Large intestine (tissue), 3 donors: ENCODE data around the gene CTCFL. TPM values are rescaled to one million over a fixed set of nuclear protein-coding genes. Genes with fewer than 3 reads are reported as not detected.

Source experiments
- DNase-seq, 2 donors: peaks; one replicate each; pipeline versions ENCODE4 v3.0.0 to v3.0.0-alpha.2; 2013
- H3K27ac ChIP-seq: one replicate; pipeline ENCODE4 v1.5.1; 2013; ENCODE audit warnings: low read length
- H3K27me3 ChIP-seq: 2 replicates; pipeline ENCODE4 v1.6.1; 2013; ENCODE audit warnings: low read length; ENCODE audit not compliant: control insufficient read depth, insufficient read depth
- H3K36me3 ChIP-seq: 2 replicates; pipeline ENCODE4 v1.6.1; 2013; ENCODE audit warnings: low read length; ENCODE audit not compliant: control insufficient read depth, insufficient read depth
- H3K4me1 ChIP-seq: one replicate; pipeline ENCODE4 v1.6.1; 2013; ENCODE audit warnings: low read length; ENCODE audit not compliant: control insufficient read depth, insufficient read depth
- H3K4me3 ChIP-seq: one replicate; pipeline ENCODE4 v1.5.1; 2013; ENCODE audit warnings: low read length
- H3K9me3 ChIP-seq: one replicate; pipeline ENCODE4 v1.6.1; 2013; ENCODE audit warnings: mild to moderate bottlenecking, low read depth, low read length, moderate library complexity; ENCODE audit not compliant: control insufficient read depth
- WGBS: methylation state at CpG from one replicate; pipeline ENCODE4 v1.1.5; 2013; ENCODE audit warnings: low lambda C conversion rate; ENCODE audit not compliant: insufficient coverage; 5-methylcytosine and 5-hydroxymethylcytosine counted together
- polyA plus RNA-seq: library from polyadenylated mRNA; unstranded; fragments of 120-200 nt; gene quantifications from one replicate; pipeline ENCODE4 v1.2.1, GENCODE V29; 2013

CTCFL gene
- polyA plus RNA-seq, 1 donor: 0.03 TPM

DNA sequence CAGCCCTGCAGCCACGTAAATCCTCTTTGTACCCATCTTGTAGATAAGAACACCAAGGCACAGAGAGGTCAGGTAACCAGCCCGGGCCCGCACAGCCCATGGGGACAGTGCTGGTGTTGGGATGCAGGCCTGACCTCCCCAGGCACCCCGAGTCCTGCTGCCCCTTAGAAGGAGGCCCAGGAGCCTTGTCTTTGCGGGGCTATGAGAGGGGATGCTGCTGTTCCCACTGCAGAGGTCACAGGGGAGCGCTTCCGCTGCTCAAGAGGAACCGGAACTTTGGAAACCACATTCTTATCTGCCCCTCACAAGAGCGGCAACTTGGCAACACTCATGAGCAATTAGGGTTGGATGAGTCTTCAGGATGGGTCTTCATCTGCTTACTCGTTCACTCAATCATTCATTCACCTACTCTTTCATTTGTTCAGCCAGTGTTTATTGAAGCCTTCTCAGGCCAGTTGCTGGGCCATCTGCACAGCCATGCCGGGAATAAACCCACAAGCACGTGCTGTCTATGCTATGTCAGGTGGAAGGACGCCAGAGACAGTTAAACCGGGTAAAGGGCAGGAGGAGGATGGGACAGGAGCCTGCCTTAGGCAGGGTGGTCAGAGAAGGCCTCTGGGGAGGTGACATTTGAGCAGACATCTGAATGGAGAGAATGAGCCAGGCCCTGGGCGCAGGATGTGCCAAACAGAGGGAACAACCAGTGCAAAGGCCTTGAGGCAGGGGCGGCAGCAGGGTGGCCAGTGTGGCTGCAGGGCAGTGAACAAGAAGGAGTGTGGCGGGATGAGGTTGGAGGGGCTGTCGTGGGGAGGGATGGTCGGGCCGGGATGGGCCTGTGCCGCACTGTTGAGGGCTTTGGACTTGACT, 72.9 kb downstream of the CTCFL start:
- no peaks in the 10 kb centered on the region for H3K4me1 ChIP-seq
- H3K27ac ChIP-seq: no peak overlapping the region
- H3K27me3 ChIP-seq: peaks cover 3% of the 10 kb centered on the region
- no peaks in the 10 kb centered on the region for H3K9me3 ChIP-seq
- no peaks in the 10 kb centered on the region for H3K36me3 ChIP-seq
- DNase-seq: no peak
- WGBS: 67% methylated on average over 1 of the region's 21 CpGs
- no peak overlapping the region for H3K4me3 ChIP-seq

DNA sequence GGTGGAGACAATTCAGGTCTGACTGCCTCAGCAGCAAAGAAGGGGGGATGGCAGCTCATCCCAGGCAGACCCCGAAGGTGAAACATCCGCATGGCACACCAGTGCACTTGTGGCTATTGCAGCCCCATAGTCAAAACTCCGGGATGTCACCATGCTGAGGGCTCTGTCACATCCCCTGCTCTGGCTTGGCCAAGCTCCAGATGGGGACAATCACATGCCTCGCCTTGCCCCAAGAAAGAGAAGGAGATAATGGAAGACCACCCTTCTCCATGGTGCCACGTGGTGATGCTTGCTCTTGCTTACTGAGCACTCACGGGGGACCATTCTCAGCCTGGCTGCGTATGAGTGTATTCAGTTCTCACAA, 73.5 kb downstream of the CTCFL start:
- WGBS: no CpG with 5 or more reads among the region's 7 CpGs
- Histone ChIP-seq H3K36me3 (no peaks in the 10 kb centered on the region), H3K27ac (no peak overlapping the region), H3K4me3 (no peak overlapping the region), H3K27me3 (peaks cover 3% of the 10 kb centered on the region), H3K9me3 (no peaks in the 10 kb centered on the region), H3K4me1 (no peaks in the 10 kb centered on the region)
- DNase-seq: no peak

DNA sequence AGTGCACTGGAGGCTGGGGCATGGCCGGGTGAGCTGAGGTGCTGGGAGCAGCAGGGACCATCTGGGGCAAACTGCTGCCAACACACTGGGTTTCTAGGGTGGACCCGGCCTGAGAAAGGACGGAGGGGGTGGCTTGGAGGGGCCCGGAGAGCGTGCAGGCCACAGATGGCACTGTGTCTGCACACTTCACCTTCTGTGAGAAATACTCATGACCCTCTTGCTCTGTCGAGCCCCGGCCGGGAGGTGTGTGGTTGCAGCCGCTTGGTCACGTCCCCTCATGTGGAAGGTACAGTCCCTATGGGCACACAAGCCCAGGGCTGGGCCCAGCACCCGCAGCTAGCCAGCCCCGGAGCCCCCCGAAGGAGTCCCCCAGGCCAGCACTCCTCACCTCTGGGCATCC, 74.0 kb downstream of the CTCFL start:
- H3K4me3 ChIP-seq: no peak overlapping the region
- DNase-seq: no peak
- no peaks in the 10 kb centered on the region for H3K9me3 ChIP-seq
- H3K27ac ChIP-seq: no peak overlapping the region
- peaks cover 3% of the 10 kb centered on the region for H3K27me3 ChIP-seq
- H3K36me3 ChIP-seq: no peaks in the 10 kb centered on the region
- WGBS: no CpG with 5 or more reads among the region's 13 CpGs
- no peaks in the 10 kb centered on the region for H3K4me1 ChIP-seq

DNA sequence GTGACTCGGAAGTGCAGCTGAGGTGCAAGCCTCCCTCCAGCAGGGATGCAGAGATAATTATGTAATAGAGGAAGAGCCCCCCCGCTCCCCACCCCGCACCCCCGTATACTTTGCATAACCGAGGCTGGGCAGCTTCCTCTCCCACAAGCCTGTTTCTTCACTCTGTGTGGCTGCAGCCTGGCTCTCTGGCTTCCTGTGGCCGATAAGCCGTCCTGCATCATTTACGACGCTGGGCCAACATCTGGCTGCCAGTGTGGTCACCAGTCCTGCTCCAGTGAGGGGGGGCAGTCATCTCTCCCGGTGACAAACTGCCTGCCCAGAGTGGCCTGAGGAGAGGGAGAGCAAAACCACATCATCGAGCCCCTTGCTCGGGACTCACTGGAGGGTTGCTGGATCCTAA, 74.5 kb downstream of the CTCFL start:
- no peak overlapping the region for H3K4me3 ChIP-seq
- H3K27ac ChIP-seq: no peak overlapping the region
- H3K4me1 ChIP-seq: no peaks in the 10 kb centered on the region
- H3K9me3 ChIP-seq: no peaks in the 10 kb centered on the region
- no CpG with 5 or more reads among the region's 12 CpGs for WGBS
- no peaks in the 10 kb centered on the region for H3K36me3 ChIP-seq
- H3K27me3 ChIP-seq: peaks cover 6% of the 10 kb centered on the region
- DNase-seq: no peak

GRCh38 chr20:57449398-57450354, 75.3 kb downstream of the CTCFL start:
- Histone ChIP-seq H3K4me1 (no peaks in the 10 kb centered on the region), H3K4me3 (no peak overlapping the region), H3K27ac (no peak overlapping the region), H3K36me3 (no peaks in the 10 kb centered on the region), H3K9me3 (no peaks in the 10 kb centered on the region), H3K27me3 (peaks cover 7% of the 10 kb centered on the region)
- no CpG with 5 or more reads among the region's 14 CpGs for WGBS
- DNase-seq: no peak

- Histone ChIP-seq H3K9me3 (no peaks in the 10 kb centered on the region), H3K36me3 (no peaks in the 10 kb centered on the region), H3K4me1 (no peaks in the 10 kb centered on the region), H3K27ac (no peak overlapping the region), H3K27me3 (peaks cover 7% of the 10 kb centered on the region), H3K4me3 (no peak overlapping the region)
- WGBS: 80% methylated on average over 1 of the region's 9 CpGs
- no peak for DNase-seq
Measured at GRCh38 chr20:57448764-57449354, 76.1 kb downstream of the CTCFL start.

Other genes with a start within 250 kb of the CTCFL start
- not detected for gene SPO11, start 195.3 kb downstream of the CTCFL start, polyA plus RNA-seq
- 34.4 TPM for gene RAE1, start 173.9 kb downstream of the CTCFL start, polyA plus RNA-seq
- gene RBM38, start 133.7 kb downstream of the CTCFL start, polyA plus RNA-seq: 19.7 TPM
- 13.3 TPM for gene PCK1, start 36.0 kb upstream of the CTCFL start, polyA plus RNA-seq
- gene ZBP1, start 95.3 kb upstream of the CTCFL start, polyA plus RNA-seq: 0.40 TPM
- 18.9 TPM for gene PMEPA1, start 184.9 kb upstream of the CTCFL start, polyA plus RNA-seq